ENCODE measurements around the gene USO1.

The USO1 gene

DNA sequence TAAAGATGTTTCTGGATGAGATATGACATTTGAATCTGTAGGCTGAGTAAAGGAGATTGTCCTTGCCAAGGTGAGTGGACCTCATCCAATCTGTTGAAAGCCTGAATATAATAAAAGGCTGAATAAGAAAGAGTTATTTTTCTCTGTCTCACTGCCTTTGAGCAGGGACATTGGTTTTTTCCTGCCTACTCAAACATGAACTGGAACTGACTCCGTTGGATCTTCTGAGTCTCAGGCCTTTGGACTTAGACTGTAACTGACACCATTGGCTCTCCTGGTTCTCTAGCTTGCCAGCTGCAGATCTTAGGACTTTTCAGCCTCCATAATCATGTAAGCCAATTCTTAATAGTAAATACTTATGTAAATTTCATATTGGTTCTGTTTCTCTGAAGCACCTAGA, 134.3 kb downstream of the USO1 start:
- Mint-ChIP-seq H3K36me3 (ENCODE audit: low read depth) (no peaks in the 10 kb centered on the region), H3K27ac (no peak overlapping the region), H3K4me3 (no peak overlapping the region), H3K4me1 (no peaks in the 10 kb centered on the region), H3K27me3 (ENCODE audit: low read depth, poor library complexity) (no peaks in the 10 kb centered on the region), H3K9me3 (no peaks in the 10 kb centered on the region)
- TF ChIP-seq, protein P1, sequence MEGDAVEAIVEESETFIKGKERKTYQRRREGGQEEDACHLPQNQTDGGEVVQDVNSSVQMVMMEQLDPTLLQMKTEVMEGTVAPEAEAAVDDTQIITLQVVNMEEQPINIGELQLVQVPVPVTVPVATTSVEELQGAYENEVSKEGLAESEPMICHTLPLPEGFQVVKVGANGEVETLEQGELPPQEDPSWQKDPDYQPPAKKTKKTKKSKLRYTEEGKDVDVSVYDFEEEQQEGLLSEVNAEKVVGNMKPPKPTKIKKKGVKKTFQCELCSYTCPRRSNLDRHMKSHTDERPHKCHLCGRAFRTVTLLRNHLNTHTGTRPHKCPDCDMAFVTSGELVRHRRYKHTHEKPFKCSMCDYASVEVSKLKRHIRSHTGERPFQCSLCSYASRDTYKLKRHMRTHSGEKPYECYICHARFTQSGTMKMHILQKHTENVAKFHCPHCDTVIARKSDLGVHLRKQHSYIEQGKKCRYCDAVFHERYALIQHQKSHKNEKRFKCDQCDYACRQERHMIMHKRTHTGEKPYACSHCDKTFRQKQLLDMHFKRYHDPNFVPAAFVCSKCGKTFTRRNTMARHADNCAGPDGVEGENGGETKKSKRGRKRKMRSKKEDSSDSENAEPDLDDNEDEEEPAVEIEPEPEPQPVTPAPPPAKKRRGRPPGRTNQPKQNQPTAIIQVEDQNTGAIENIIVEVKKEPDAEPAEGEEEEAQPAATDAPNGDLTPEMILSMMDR (IDR thresholded peaks at IDR 0.05): no peak
- DNase-seq: no peak

DNA sequence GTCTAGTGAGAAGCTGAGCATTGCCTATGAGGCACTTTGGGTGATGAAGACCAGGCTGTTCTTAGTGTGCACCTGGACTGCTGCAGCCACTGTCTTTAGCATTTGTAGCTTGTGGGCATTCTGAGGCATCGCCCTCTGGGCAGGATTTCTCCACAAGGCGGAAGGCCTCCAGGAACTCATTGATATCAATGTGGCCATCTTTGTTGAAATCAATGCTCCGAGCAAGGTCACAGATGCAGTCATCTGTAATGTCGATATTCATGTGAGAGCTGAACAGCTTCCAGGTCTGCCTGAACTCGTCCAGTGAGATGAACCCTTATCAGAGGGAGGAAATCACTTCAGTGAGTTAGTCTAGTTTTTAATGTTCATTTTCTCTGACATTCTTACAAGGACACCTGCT, 136.2 kb downstream of the USO1 start:
- TF ChIP-seq, protein P1 (IDR thresholded peaks at IDR 0.05): no peak
- no peaks in the 10 kb centered on the region for H3K9me3 Mint-ChIP-seq
- no peak overlapping the region for H3K27ac Mint-ChIP-seq
- H3K27me3 Mint-ChIP-seq (ENCODE audit: low read depth, poor library complexity): no peaks in the 10 kb centered on the region
- H3K4me1 Mint-ChIP-seq: no peaks in the 10 kb centered on the region
- no peak for DNase-seq
- H3K4me3 Mint-ChIP-seq: no peak overlapping the region
- H3K36me3 Mint-ChIP-seq (ENCODE audit: low read depth): no peaks in the 10 kb centered on the region

All from nephron progenitor cell (in vitro differentiated cells).